GM08714 (cell line): ENCODE data around the gene MTCH2.

ENCODE experiments used
- H3K4me3 ChIP-seq: fragments of 200-500 bp; sonication (Bioruptor generic); 2 replicates; pipeline ENCODE4 v1.5.1; 2014; ENCODE audit warnings: mild to moderate bottlenecking, low read length, inconsistent platforms
- ZNF274 ChIP-seq: IDR thresholded peaks from 2 replicates; pipeline ENCODE4 v1.6.1; 2012; ENCODE audit warnings: mild to moderate bottlenecking, low read depth, low read length

Gene MTCH2

GRCh38 chr11:47571357-47571729 is 71.0 kb downstream of the MTCH2 start:
- no peak for TF ChIP-seq ZNF274
- H3K4me3 ChIP-seq, result no peak overlapping the region

DNA sequence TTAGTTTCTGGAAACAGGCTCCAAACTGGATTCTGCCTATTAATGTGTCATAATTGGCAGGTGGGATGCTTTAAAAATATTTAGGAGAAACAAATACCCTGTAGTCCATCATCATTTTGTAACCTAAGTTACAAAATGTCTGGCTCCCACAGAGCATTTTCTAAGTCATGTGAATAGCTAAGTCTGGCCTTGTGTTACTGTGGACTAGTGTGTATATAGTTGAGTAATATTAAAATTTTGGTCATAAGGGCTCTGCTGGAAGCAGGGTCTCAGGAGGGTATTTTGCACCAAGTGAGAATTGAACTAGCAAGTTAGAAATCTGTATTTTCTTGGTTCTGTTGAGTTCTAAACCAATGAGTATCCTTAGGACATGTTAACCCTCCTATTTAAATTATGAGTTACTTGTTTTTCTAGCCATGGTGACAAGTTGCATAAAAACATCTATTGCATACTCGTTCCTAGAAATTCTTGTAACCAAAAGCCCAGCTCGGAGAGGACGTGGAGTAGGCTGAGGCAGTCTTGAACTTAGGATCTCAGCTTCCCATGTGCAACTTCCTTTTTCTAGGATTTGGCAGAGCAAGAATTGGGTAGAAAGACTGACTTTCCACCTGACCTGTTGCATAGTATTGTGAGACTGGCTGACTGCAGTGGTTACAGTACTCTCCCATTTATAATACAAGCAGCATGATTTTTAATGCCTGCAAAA is 71.6 kb downstream of the MTCH2 start:
- H3K4me3 ChIP-seq, result no peak overlapping the region
- no peak for TF ChIP-seq ZNF274

DNA sequence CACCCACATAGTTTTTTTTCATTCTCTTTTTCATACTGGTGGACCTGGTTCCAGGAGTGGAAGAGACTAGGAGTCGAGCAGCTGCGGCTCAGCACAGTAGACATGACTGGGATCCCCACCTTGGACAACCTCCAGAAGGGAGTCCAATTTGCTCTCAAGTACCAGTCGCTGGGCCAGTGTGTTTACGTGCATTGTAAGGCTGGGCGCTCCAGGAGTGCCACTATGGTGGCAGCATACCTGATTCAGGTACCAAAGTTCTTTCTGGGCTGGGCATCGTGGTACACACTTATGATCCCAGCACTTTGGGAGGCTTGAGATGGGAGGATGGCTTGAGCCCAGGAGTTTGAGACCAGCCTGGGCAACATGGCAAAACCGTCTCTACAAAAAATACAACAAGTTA is 72.7 kb downstream of the MTCH2 start:
- TF ChIP-seq ZNF274, result no peak
- H3K4me3 ChIP-seq, result no peak overlapping the region
